H9 (cell line): ENCODE results near the gene TMEM220. TPM values are rescaled to one million over a fixed set of nuclear protein-coding genes. Genes with fewer than 3 reads are reported as not detected.

ENCODE experiments used
- DNase-seq: peaks from one replicate; pipeline ENCODE4 v3.0.0-alpha.2; 2017
- H2AFZ ChIP-seq: one replicate; pipeline ENCODE4 v1.6.1; 2013; ENCODE audit warnings: mild to moderate bottlenecking, low read length, control low read depth, moderate library complexity
- H2AK5ac ChIP-seq: 2 replicates; pipeline ENCODE4 v1.6.1; 2013; ENCODE audit warnings: low read length, control low read depth, mixed read lengths; ENCODE audit not compliant: insufficient read length
- H2BK120ac ChIP-seq: one replicate; pipeline ENCODE4 v1.6.1; 2013; ENCODE audit warnings: low read depth, mild to moderate bottlenecking, low read length, control low read depth, inconsistent platforms; ENCODE audit not compliant: poor library complexity, severe bottlenecking
- H2BK12ac ChIP-seq: 2 replicates; pipeline ENCODE4 v1.6.1; 2013; ENCODE audit warnings: low read length, control low read depth, mixed read lengths, low read depth; ENCODE audit not compliant: insufficient read length
- H2BK15ac ChIP-seq: 2 replicates; pipeline ENCODE4 v1.6.1; 2013; ENCODE audit warnings: low read depth, low read length, control low read depth
- H2BK20ac ChIP-seq: one replicate; pipeline ENCODE4 v1.6.1; 2013; ENCODE audit warnings: low read depth, mild to moderate bottlenecking, low read length, control low read depth, inconsistent platforms; ENCODE audit not compliant: poor library complexity, severe bottlenecking
- H2BK5ac ChIP-seq: 2 replicates; pipeline ENCODE4 v1.6.1; 2013; ENCODE audit warnings: low read length, control low read depth, mixed read lengths; ENCODE audit not compliant: insufficient read length
- H3K14ac ChIP-seq: 2 replicates; pipeline ENCODE4 v1.6.1; 2013; ENCODE audit warnings: low read length, control low read depth; ENCODE audit not compliant: insufficient read depth
- H3K18ac ChIP-seq: 2 replicates; pipeline ENCODE4 v1.6.1; 2013; ENCODE audit warnings: low read depth, mild to moderate bottlenecking, mixed read lengths, low read length, control low read depth; ENCODE audit not compliant: insufficient read length
- H3K23ac ChIP-seq: 2 replicates; pipeline ENCODE4 v1.6.1; 2013; ENCODE audit warnings: low read length, control low read depth, mixed read lengths, low read depth; ENCODE audit not compliant: insufficient read length
- H3K23me2 ChIP-seq: 2 replicates; pipeline ENCODE4 v1.6.1; 2013; ENCODE audit warnings: low read depth, mild to moderate bottlenecking, mixed read lengths, low read length, control low read depth; ENCODE audit not compliant: insufficient read length, poor library complexity, severe bottlenecking
- H3K27ac ChIP-seq: 2 replicates; pipeline ENCODE4 v1.5.1; 2013; ENCODE audit warnings: low read length, control low read depth, mixed read lengths, low read depth; ENCODE audit not compliant: insufficient read length
- H3K27me3 ChIP-seq: 2 replicates; pipeline ENCODE4 v1.6.1; 2013; ENCODE audit warnings: low read length, control low read depth, inconsistent platforms; ENCODE audit not compliant: insufficient read depth
- H3K4ac ChIP-seq: 2 replicates; pipeline ENCODE4 v1.6.1; 2013; ENCODE audit warnings: low read depth, mild to moderate bottlenecking, control low read depth, inconsistent platforms, low read length, moderate library complexity
- H3K4me1 ChIP-seq: 2 replicates; pipeline ENCODE4 v1.6.1; 2013; ENCODE audit warnings: low read length, control low read depth, inconsistent platforms; ENCODE audit not compliant: insufficient read depth
- H3K4me2 ChIP-seq: 2 replicates; pipeline ENCODE4 v1.6.1; 2013; ENCODE audit warnings: low read length, control low read depth, mixed read lengths; ENCODE audit not compliant: insufficient read length, insufficient read depth
- H3K56ac ChIP-seq: 2 replicates; pipeline ENCODE4 v1.6.1; 2013; ENCODE audit warnings: low read depth, mild to moderate bottlenecking, mixed read lengths, low read length, control low read depth; ENCODE audit not compliant: insufficient read length
- H3K79me1 ChIP-seq: 2 replicates; pipeline ENCODE4 v1.6.1; 2013; ENCODE audit warnings: low read depth, mild to moderate bottlenecking, moderate library complexity, low read length, control low read depth, inconsistent platforms; ENCODE audit not compliant: insufficient read depth, poor library complexity, severe bottlenecking
- H3K79me2 ChIP-seq: 2 replicates; pipeline ENCODE4 v1.6.1; 2013; ENCODE audit warnings: low read length, control low read depth, inconsistent platforms; ENCODE audit not compliant: insufficient read depth
- H3K9ac ChIP-seq: 2 replicates; pipeline ENCODE4 v1.6.1; 2013; ENCODE audit warnings: low read length, control low read depth, mixed read lengths; ENCODE audit not compliant: insufficient read length; ENCODE audit errors: extremely low read depth
- H3K9me3 ChIP-seq: one replicate; pipeline ENCODE4 v1.6.1; 2013; ENCODE audit warnings: low read depth, low read length, inconsistent platforms; ENCODE audit not compliant: control insufficient read depth
- H3T11ph ChIP-seq: one replicate; pipeline ENCODE4 v1.6.1; 2013; ENCODE audit warnings: mild to moderate bottlenecking, low read length, control low read depth, inconsistent platforms
- H4K20me1 ChIP-seq: one replicate; pipeline ENCODE4 v1.6.1; 2013; ENCODE audit not compliant: control insufficient read depth, insufficient read length, insufficient read depth
- H4K5ac ChIP-seq: 2 replicates; pipeline ENCODE4 v1.6.1; 2013; ENCODE audit warnings: low read depth, mild to moderate bottlenecking, mixed read lengths, low read length, control low read depth; ENCODE audit not compliant: insufficient read length
- H4K8ac ChIP-seq: replicated peaks from 2 replicates; pipeline ENCODE4 v1.6.1; 2013; ENCODE audit warnings: low read length, control low read depth, mixed read lengths, low read depth; ENCODE audit not compliant: insufficient read length
- H4K91ac ChIP-seq: 2 replicates; pipeline ENCODE4 v1.6.1; 2013; ENCODE audit warnings: low read depth, mild to moderate bottlenecking, moderate library complexity, mixed read lengths, low read length, control low read depth; ENCODE audit not compliant: insufficient read length
- H3K27ac Mint-ChIP-seq, 3 experiments: 2 replicates in 2 of 3; 3 replicates in 1 of 3; pipeline ENCODE4 v1.8.0; 2020 to 2021; ENCODE audit warnings: mixed read lengths in 3 of 3, mild to moderate bottlenecking in 1 of 3, moderate library complexity in 1 of 3
- H3K27me3 Mint-ChIP-seq: 2 replicates; pipeline ENCODE4 v1.8.0; 2021; ENCODE audit warnings: low read depth, mild to moderate bottlenecking, moderate library complexity, mixed read lengths
- H3K36me3 Mint-ChIP-seq, 3 experiments: 2 replicates in 2 of 3; 3 replicates in 1 of 3; pipeline ENCODE4 v1.8.0; 2020 to 2021; ENCODE audit warnings: low read depth in 3 of 3, mixed read lengths in 3 of 3; ENCODE audit not compliant: insufficient read depth in 1 of 3
- H3K4me1 Mint-ChIP-seq, 2 experiments: 2 replicates each; pipeline ENCODE4 v1.8.0; 2020; ENCODE audit warnings: mixed read lengths in 2 of 2
- H3K4me3 Mint-ChIP-seq, 2 experiments: 2 replicates in 1 of 2; 3 replicates in 1 of 2; pipeline ENCODE4 v1.8.0; 2020 to 2021; ENCODE audit warnings: mild to moderate bottlenecking in 2 of 2, mixed read lengths in 2 of 2, moderate library complexity in 1 of 2
- H3K9me3 Mint-ChIP-seq, 2 experiments: 2 replicates in 1 of 2; 3 replicates in 1 of 2; pipeline ENCODE4 v1.8.0; 2020; ENCODE audit warnings: mild to moderate bottlenecking in 2 of 2, mixed read lengths in 2 of 2, moderate library complexity in 1 of 2
- WGBS: extraction: QIAGEN DNeasy Blood & Tissue Kit; methylation state at CpG from one replicate; pipeline ENCODE4 v1.1.7; 2013; ENCODE audit warnings: missing lambda C conversion rate, low lambda C conversion rate, mixed read lengths; ENCODE audit not compliant: insufficient read length; ENCODE audit errors: extremely low coverage; 5-methylcytosine and 5-hydroxymethylcytosine counted together
- total RNA-seq: library from RNA; stranded (reverse); gene quantifications from 2 replicates; pipeline ENCODE4 v1.2.1, GENCODE V29; 2021
- TF ChIP-seq, protein P1 (sequence below): fragments of 200-600 bp; sonication (generic); conservative IDR thresholded peaks from 3 replicates; pipeline ENCODE4 v1.8.0; 2021; ENCODE audit warnings: antibody characterized with exemption, mild to moderate bottlenecking

TMEM220 gene
- total RNA-seq, 1 experiment from 2014 or later, result 6.1 TPM

DNA sequence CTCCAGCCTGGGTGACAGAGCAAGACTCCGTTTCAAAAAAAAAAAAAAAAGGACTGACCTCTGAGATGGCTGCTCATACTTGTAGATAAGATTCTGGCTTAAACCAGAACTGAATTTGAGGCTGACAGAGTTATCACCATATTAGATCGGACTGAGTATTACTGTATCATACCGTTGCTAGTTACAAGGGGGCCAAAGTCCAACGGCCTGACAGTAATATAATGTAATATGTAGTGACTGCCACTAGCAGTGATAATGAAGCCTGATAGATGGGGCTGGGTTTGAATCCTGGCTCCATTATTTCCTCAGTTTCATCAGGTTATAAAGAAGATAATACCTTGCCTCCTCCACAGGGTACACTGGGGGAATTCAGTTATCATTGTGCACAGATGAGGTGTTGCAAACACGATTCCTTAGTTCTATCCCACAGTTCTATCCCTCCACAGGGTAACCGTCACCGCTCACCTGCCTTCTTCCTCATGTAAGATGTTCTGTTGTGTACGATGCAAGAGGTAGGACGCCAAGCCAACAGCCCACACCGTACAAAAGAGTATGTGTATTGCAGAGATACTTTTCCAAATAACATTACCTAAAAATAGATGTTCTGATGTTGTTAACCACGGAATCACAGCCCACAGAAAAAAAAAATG is 5.2 kb downstream of the TMEM220 start:
- Histone ChIP-seq H2AK5ac (no peak overlapping the region), H3K14ac (no peak overlapping the region), H3K23me2 (no peaks in the 10 kb centered on the region), H3T11ph (no peak overlapping the region), H2BK15ac (no peak overlapping the region), H3K56ac (no peak overlapping the region), H3K79me2 (no peaks in the 10 kb centered on the region), H2BK20ac (no peak overlapping the region), H4K91ac (no peak overlapping the region), H3K79me1 (no peaks in the 10 kb centered on the region), H4K5ac (no peak overlapping the region), H3K18ac (no peak overlapping the region), H3K4me1 (no peaks in the 10 kb centered on the region), H3K27ac (no peak overlapping the region), H2BK5ac (no peak overlapping the region), H3K23ac (no peak overlapping the region), H2BK120ac (no peak overlapping the region), H2AFZ (no peak overlapping the region), H4K20me1 (no peaks in the 10 kb centered on the region), H3K9me3 (no peaks in the 10 kb centered on the region), H3K4ac (no peak overlapping the region), H3K4me2 (no peak overlapping the region), H2BK12ac (no peak overlapping the region), H4K8ac (no peak overlapping the region), H3K27me3 (no peaks in the 10 kb centered on the region), H3K9ac (no peak overlapping the region)
- H3K4me1 Mint-ChIP-seq, result no peaks in the 10 kb centered on the region
- no CpG with 5 or more reads among the region's 11 CpGs for WGBS
- DNase-seq, result no peak
- no peaks in the 10 kb centered on the region for H3K27me3 Mint-ChIP-seq
- no peak overlapping the region for H3K27ac Mint-ChIP-seq
- H3K36me3 Mint-ChIP-seq, result peaks cover 0 to 5% (median 5%) of the 10 kb centered on the region in 3 experiments; a peak in 4 of 7 replicates
- TF ChIP-seq, protein P1, sequence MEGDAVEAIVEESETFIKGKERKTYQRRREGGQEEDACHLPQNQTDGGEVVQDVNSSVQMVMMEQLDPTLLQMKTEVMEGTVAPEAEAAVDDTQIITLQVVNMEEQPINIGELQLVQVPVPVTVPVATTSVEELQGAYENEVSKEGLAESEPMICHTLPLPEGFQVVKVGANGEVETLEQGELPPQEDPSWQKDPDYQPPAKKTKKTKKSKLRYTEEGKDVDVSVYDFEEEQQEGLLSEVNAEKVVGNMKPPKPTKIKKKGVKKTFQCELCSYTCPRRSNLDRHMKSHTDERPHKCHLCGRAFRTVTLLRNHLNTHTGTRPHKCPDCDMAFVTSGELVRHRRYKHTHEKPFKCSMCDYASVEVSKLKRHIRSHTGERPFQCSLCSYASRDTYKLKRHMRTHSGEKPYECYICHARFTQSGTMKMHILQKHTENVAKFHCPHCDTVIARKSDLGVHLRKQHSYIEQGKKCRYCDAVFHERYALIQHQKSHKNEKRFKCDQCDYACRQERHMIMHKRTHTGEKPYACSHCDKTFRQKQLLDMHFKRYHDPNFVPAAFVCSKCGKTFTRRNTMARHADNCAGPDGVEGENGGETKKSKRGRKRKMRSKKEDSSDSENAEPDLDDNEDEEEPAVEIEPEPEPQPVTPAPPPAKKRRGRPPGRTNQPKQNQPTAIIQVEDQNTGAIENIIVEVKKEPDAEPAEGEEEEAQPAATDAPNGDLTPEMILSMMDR, result no peak
- no peak overlapping the region for H3K4me3 Mint-ChIP-seq
- no peaks in the 10 kb centered on the region for H3K9me3 Mint-ChIP-seq
